ENCODE data around the gene IL18BP. TPM values are rescaled to one million over a fixed set of nuclear protein-coding genes. Genes with fewer than 3 reads are reported as not detected.

IL18BP gene
- total RNA-seq, 1 experiment from 2014 or later = 1.8 TPM

DNA sequence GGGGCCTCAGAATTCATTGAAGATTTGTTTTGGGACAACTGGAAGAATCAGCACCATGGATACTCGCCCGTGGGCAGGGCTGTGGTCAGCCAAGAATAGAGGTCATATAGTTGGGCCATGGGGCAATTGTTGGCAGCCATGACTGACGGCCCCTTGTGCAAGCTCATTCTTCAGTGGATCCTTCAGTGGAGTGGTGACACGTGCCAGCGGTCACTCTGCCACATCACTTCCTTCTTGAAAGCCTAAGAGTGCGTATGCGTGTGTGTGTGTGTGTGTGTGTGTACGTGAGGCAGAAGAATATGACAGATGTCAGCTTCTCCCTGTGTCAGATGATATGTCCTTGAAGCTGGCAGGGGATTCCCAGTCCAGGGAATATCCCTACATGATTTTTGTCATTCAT is 1.8 kb upstream of the IL18BP start:
- DNase-seq (ENCODE audit: low read depth) = peak; percentile 63

DNA sequence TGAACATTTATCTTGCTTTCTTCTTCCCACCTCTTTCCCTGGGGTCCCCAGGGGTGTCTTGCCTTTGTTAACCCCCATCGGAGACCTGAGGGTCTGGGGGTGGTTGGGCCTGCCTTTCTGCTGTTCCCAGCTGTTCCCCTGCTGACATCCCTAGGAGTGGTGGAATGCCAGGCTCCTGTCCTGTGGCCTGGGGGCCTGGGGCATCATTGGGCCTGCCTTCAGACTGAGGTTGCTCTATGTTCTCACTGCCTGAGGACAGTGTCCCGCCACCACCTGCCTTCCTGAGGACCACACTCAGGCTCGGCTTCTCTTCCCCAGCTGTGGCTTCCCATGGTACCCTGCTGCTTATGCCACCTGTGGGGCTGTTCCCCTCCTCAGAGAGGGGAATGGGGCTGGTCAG is 1.1 kb upstream of the IL18BP start:
- DNase-seq (ENCODE audit: low read depth) = no peak

DNA sequence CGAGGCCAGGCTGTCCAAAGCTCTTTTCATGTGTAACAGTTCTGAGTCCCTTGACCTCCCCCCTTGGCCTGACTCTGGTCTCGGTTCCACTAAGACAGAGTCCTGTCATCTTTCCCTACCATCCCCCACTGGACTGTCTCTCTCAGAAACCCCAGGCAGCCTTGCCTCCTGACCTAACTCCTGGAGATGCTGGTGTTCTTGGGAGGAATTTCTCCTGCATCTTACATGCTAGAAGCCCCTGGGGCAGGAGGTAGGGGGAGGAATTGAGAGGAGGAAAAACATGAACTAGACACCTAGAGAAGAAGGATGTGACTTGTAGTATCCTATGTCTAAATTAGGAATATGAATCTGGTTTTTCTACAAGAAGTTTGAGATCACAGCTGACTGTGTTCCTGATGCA is 648 bp upstream of the IL18BP start:
- DNase-seq (ENCODE audit: low read depth) = no peak

DNA sequence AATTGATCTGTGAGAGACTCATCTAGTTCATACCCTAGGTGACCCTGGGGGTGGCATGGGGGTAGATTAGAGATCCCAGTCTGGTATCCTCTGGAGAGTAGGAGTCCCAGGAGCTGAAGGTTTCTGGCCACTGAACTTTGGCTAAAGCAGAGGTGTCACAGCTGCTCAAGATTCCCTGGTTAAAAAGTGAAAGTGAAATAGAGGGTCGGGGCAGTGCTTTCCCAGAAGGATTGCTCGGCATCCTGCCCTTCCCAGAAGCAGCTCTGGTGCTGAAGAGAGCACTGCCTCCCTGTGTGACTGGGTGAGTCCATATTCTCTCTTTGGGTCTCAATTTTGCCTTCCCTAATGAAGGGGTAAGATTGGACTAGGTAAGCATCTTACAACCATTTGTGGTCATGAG is 653 bp downstream of the IL18BP start:
- peak; percentile 41 for DNase-seq (ENCODE audit: low read depth)

DNA sequence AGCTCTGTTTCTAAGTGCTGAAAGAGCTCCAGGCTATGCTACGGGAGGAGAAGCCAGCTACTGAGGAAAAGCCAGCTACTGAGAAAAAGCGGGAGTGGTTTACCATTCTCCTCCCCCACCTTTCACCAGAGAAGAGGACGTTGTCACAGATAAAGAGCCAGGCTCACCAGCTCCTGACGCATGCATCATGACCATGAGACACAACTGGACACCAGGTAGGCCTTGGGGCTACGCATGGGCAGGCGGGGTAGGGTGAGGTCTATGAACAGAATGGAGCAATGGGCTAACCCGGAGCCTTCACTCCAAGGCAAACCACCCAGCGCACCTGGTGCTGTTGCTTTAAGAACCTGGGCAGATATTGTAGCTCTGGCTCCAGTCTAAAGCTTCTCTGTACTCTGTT is 1.1 kb downstream of the IL18BP start:
- no peak for DNase-seq (ENCODE audit: low read depth)

DNA sequence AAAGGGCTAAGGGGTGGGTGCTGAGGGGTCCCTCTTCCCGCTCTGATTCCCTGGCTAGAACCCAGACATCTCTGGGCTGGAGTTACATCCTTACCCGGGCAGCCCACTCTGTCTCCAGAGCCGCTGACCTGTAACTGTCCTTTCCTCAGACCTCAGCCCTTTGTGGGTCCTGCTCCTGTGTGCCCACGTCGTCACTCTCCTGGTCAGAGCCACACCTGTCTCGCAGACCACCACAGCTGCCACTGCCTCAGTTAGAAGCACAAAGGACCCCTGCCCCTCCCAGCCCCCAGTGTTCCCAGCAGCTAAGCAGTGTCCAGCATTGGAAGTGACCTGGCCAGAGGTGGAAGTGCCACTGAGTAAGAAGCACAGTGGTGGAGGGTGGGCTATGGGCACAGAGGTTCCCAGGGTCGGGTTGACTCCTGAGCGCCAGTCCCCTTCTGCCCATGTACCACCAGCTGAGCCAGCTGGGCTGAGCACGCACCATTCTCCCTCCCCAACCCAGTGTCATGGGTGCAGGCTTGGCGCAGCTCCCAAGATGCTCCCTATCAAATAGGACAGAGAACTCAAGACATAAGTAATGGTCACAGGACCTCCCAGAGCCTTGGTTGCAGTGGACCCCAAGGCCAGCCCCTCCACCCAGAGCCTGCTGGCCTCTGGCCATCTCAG is 1.6 kb downstream of the IL18BP start:
- DNase-seq (ENCODE audit: low read depth) = no peak

DNA sequence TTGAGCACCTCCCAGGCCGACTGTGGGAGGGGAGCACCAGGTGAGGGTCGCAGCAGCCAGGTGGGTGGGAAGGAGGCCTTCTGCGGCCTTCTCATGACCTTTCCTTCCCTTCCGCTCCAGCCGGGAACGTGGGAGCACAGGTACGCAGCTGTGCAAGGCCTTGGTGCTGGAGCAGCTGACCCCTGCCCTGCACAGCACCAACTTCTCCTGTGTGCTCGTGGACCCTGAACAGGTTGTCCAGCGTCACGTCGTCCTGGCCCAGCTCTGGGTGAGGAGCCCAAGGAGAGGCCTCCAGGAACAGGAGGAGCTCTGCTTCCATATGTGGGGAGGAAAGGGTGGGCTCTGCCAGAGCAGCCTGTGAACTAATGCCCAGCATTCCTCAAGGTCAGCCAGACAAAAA is 2.6 kb downstream of the IL18BP start:
- no peak for DNase-seq (ENCODE audit: low read depth)

DNA sequence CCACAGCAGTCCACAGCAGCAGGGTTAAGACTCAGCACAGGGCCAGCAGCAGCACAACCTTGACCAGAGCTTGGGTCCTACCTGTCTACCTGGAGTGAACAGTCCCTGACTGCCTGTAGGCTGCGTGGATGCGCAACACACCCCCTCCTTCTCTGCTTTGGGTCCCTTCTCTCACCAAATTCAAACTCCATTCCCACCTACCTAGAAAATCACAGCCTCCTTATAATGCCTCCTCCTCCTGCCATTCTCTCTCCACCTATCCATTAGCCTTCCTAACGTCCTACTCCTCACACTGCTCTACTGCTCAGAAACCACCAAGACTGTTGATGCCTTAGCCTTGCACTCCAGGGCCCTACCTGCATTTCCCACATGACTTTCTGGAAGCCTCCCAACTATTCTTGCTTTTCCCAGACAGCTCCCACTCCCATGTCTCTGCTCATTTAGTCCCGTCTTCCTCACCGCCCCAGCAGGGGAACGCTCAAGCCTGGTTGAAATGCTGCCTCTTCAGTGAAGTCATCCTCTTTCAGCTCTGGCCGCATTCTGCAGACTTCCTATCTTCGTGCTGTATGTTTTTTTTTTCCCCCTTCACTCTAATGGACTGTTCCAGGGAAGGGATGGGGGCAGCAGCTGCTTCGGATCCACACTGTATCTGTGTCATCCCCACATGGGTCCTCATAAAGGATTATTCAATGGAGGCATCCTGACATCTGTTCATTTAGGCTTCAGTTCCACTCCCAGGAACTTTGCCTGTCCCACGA is 3.3 kb downstream of the IL18BP start:
- DNase-seq (ENCODE audit: low read depth) = peak; percentile 56

DNA sequence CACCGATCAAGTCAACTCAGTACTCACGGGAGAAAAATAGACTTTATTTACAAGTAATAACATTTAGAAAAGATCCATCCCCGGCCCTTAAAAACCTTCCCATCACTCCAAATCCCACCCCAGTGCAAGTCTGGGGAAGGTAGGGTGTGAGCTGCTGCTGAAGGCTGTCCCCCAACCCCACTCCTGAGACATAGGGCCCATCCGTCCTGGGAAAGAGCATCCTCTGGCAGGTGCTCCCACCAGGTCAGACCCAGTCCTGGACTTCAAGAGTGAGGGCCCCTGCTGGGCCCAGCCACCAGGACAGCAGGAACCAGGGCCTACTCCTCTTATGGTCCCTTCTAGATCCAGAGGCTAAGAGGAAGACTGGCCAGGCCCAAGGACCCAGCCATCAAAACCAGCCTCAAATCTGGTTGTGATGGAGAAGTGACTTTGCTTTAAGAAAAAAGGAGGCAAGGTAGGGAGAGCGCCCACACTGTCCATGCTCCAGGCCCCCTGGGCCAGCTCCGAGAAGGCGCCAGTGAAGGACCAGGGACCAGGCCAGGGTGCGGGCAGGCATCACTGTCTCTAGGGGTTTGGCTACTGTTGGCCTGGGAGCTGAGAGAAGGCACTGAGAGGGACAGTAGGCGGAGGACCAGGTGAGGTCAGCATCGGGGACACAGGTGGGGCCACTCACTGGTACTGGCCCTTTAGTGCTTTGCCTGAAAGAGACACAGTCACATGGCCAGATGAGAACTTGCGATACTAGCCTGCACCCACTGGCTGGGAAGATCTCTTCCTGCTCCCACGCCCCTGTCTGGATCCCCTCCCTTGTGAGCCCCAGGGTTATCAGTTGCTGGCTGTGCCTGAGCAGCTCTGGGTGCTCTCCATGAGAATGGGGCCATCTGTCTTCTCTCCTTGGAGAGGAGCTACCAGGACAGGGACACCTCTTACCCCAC is 4.4 kb downstream of the IL18BP start:
- DNase-seq (ENCODE audit: low read depth) = no peak

DNA sequence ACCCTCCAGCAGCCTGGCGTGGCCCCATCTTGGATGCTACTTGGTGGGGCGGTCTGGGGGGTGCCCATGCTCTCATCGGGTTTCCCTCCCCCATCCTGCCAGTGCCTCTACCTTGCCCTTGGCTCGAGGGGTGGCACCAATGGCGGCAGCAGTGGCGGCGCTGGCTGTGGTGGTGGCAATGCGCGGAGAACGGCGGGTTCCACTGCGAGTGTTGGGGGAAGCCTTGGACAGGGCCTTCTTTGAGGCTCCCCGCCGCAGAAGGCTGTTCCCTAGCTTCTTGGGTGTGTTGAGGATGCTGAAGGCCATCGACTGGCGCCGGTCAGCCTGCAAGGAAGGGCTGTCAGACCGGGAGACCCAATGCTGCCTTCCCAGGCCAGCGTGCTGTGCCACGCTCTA is 5.1 kb downstream of the IL18BP start:
- no peak for DNase-seq (ENCODE audit: low read depth)

DNA sequence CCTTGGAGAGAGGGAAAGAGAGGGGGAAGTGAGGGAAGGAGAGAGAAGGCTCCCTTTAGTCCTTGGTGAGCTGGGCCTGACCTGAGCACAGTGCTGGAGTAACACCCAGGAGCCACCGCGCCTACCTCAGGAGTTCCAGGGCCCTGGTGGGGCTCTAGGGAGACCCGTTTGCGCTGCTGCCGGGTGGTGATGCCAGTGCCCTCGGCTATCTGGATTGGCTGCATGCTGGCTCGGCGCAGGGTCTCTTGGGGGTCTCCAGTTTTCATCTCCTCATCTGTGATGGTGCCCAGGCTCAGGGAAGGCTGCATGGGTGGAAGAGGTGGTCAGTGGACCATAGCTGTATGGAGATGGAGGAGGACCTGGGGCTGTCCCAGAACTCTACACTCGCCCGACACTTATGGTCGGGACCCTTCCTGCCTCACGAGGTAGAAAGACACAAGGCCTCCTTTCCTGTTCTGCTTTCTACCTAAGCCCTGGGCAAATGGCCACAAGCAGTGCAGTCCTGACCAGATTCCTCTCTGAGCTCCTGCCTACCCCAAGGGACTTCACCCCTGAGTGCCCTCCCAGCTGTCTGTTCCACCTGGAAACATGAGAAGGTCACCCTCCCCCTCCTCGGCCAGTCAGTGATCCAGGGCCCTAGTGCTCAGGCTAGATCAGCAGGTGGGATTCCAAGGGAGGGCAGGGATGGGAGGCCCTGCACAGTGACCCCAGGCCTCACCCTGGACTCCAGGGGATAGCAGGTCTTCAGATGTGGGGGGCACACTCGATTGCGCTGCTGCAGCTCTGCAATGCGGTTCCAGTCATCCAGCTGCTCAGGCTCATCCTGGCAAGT is 6.0 kb downstream of the IL18BP start:
- no peak for DNase-seq (ENCODE audit: low read depth)

DNA sequence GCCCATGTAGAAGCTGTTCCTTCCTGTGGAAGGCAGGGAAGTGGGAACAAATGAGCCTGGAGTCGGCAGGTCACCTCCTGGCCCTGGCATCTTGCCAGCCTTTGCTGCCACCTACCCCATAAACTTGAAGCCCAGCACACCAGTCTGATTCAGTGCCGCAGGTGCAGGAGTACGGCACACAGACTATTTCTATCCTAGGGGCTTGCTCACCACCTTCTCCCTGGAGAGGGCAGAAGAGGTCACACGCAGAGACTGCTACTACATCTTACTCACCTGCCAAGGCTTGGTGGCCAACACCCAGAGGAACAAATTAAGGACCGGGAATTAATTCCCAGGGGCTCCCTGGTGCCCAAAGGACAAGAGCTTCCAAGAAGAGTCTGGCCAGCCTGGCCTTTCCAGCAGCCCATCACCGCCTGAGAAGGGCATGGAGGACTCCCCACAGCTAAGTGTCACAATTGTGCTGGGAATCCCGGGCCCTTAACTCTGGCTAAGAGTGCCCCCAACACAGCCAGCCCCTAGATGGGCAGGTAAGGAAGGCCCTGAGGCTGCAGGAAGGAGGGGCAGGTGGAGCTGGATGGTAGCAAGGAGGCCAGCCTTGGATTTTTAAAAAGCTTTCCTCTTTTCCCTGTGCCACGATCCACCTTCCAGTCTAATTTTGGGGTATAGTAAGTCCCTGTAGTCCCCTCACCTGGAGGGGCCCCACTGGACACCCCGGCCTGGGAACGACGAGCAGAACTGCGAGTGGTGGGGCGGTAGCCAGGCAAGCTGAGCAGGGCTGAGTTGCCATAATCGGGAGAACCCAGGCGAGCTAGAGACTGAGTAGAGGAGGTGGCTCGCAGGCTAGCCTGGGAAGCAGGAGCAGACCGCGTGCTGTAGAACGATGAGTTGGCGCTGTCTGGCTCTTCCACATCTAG is 6.9 kb downstream of the IL18BP start:
- no peak for DNase-seq (ENCODE audit: low read depth)

DNA sequence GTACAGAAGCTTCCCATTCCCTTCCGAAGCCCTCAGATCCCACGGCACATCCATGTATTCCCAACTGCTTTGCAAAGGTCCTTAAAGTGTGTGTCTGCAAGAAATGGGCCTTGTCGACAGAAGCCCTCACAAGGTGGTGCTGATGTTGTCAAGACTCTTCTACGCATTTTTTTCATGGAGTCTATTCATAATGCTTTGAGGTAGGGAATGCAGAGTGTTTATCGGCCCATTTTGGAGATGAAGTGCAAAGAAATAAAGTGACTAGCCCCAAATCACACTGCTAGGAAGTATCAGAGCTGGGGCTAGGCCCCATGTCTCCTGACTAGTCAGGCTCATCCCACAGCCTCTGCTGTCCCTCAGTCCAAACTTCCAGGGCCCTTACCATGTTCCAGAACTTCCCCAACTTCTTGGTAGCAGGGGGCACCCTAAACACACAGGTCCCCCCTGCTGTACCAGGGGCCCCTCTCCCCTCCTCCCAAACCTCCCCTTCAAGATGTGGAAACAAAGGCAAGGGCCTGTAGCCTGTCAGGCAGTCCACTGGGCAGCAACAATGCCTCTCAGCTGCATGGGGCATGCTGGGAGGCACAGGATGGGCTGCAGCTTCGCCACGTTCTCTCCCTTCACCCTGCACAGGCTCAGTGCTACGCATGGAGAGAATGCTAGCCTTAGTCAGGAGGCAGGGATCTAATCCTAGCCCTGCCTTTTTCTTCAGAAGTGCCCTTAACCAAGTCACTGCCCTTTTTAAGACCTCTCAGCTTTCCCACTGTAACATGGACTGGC is 7.8 kb downstream of the IL18BP start:
- no peak for DNase-seq (ENCODE audit: low read depth)

DNA sequence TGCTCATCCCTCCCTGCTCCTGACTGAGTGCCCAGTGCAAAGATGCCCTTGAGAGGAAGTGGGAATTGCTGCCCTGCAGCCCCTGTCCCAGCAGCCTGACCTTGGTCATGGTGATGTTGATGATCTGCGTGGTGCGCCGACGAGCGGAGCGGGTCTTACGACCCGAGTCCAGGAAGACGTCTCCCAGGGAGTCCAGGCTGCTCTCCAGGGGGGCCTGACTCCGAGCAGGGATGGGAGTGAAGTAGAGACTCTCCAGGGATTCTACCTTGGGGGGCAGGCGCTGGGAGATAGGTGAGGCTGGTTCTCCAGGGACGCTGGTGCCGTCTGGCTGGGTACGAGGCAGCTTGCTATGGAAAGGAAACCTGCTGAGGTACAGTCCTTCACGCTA is 8.4 kb downstream of the IL18BP start:
- no peak for DNase-seq (ENCODE audit: low read depth)

DNA sequence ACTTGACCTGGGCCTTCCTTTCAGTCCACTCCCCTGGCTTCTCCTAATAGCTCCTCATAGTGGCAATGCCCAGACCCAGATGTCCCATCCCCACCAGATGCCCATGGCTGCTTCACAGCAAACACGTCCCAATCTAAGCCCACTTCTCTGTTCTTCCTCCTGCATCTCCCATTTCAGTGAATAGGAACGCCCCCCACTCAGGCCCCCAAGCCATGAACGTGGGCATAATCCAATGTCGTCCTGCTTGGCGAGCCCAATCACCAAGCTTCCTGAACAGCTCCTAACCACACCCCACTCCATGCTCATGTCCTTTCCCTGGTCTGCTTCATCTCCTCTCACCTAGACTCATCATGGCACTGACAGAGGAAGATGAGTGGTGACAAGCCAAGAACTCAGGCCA is 8.9 kb downstream of the IL18BP start:
- DNase-seq (ENCODE audit: low read depth) = no peak

DNA sequence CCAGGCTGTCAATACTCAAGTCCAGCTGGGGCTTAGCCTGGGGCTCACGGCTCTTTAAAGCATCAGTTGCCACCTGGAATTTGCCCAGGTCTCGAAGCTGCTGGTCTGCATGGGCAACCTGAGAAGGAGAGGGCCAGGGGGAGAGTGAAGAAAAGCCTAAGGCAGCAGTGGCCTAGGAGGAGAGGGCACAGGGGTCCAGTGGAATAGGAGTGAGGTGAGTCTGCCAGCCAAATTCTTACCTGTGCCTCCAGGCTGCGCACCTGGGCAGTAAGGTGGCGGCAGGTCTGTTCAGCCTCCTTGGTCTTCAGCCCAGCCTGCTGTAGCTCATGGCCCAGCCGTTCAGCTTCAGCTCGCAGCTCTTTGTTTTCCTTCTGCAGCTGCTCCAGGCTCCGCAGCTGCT is 10.0 kb downstream of the IL18BP start:
- no peak for DNase-seq (ENCODE audit: low read depth)

DNA sequence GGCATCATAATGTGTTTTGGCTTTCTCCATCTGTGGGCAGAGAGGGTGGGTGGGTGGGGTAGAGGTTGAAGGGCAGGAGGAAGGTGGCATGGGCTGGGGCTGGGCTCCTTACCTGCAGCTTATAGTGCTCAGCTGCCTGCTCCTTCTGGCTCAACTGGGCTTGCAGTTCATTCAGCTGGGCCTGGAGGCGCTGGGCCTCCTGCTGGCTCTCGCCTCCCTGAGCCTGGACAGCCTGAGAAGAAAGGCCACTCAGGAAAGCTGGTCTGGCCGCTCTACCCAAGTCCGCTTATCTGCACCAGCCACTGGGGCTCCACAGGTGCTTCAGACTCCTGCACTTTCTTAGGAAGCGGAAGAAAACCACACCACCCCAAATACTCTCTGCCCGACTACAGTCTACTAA is 10.4 kb downstream of the IL18BP start:
- DNase-seq (ENCODE audit: low read depth) = no peak

DNA sequence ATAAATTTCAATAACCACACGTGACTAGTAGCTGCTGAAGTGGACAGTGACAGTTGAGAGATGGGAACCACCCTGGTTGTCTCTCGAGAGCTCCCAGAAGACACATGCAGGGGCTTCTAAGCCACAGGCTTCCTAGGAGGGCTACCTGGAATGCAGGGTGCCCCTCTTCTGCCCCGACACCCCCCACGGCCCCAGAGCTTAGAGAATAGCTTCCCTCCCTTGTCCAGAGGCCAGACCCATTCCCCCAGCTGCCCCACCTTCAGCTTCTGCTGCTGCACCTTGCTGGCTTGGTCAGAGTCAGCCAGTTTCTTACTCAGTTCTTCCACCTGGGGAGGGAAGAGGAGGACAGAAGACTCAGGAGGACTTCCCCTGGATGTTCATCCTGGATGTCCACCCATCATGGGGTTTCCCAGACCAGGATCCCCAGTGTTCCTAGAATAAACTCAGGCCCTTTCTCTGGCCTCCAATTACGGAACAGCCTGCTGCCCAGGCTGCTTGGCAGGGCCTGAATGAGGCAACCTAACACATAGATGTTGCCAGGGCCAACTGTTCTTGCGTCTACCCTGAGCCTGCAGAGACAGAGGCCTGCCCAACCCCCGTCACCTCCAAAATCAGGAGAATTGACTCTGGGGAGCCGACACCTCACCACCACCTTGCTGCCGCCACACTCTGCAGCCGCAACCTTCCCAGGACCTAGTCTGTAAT is 12.0 kb downstream of the IL18BP start:
- no peak for DNase-seq (ENCODE audit: low read depth)

DNA sequence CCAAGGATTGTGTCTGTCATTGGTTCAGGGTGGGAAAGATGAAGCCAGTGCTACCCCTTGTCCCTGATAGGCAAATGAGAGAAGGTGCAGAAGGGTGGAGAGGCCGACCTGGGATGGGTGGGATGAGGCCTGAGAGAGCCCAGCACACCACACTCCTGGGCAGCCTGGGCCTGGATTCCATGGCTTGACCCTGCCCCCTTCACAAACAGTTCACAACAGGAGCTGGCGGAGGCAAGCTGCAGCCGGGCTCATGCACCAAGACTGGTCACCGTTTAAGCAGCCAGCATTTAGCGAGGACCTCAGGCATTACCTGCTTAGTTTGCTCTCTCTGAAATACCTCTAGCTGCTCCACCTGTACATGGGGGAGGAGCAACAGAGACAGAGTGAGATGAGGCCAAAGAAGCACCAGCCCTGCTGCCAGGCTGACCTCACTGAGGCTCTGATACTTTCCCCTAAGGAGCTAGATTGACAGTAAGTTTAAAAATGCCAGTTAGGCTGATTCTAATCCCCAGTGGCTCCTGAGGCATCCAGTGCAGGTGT is 13.5 kb downstream of the IL18BP start:
- no peak for DNase-seq (ENCODE audit: low read depth)
